OCI-LY7 (cell line): ENCODE data around the gene CYP3A5. TPM values are rescaled to one million over a fixed set of nuclear protein-coding genes. Genes with fewer than 3 reads are reported as not detected.

Experiments
- BruUV-seq: library from RNA; stranded (reverse); fragments of 400-500 nt; replicated peaks from 2 replicates; lab custom pipeline; 2021; lab: Mats Ljungman, UMichigan
- CTCF ChIA-PET: fragments of 300-600 bp; sonication (Branson Sonifier 250); formaldehyde crosslinking; loops from one replicate; lab custom pipeline; 2022; ENCODE audit warnings: antibody characterized with exemption; ENCODE audit not compliant: unreplicated experiment; lab: Charles Lee
- POLR2A ChIA-PET: fragments of 300-600 bp; sonication (Branson Sonifier 250); formaldehyde crosslinking; loops from one replicate; lab custom pipeline; 2022; ENCODE audit warnings: antibody characterized with exemption; lab: Charles Lee
- DNase-seq: peaks from one replicate; pipeline ENCODE4 v3.0.0-alpha.2; 2015; ENCODE audit warnings: low spot score
- H2AFZ ChIP-seq: fragments of 200-600 bp; sonication (generic), shearing (Covaris generic); 2 replicates; pipeline ENCODE4 v1.6.1; 2014; ENCODE audit warnings: mild to moderate bottlenecking, antibody characterized with exemption, low read length, moderate library complexity
- H3K27ac ChIP-seq: fragments of 200-600 bp; sonication (generic); 2 replicates; pipeline ENCODE4 v1.5.1; 2014; ENCODE audit warnings: mixed run types, low read depth, mild to moderate bottlenecking, moderate library complexity, low read length, inconsistent platforms; ENCODE audit not compliant: poor library complexity, severe bottlenecking
- H3K36me3 ChIP-seq: fragments of 200-600 bp; sonication (generic); 2 replicates; pipeline ENCODE4 v1.6.1; 2014; ENCODE audit warnings: mild to moderate bottlenecking, antibody characterized with exemption, low read length, moderate library complexity, mixed read lengths; ENCODE audit not compliant: insufficient read depth
- H3K4me1 ChIP-seq: fragments of 200-600 bp; sonication (generic); 2 replicates; pipeline ENCODE4 v1.5.1; 2014; ENCODE audit warnings: mild to moderate bottlenecking, low read length; ENCODE audit not compliant: insufficient read depth, poor library complexity, severe bottlenecking
- H3K4me2 ChIP-seq: fragments of 200-600 bp; sonication (generic); 2 replicates; pipeline ENCODE4 v1.6.1; 2014; ENCODE audit warnings: mild to moderate bottlenecking, low read length
- H3K4me3 ChIP-seq: fragments of 200-600 bp; sonication (generic); 2 replicates; pipeline ENCODE4 v1.5.1; 2014; ENCODE audit warnings: mild to moderate bottlenecking, low read depth, low read length; ENCODE audit not compliant: poor library complexity, severe bottlenecking
- H3K79me2 ChIP-seq: fragments of 200-600 bp; sonication (generic); 2 replicates; pipeline ENCODE4 v1.6.1; 2016; ENCODE audit warnings: low read depth, mild to moderate bottlenecking, low read length, moderate library complexity, mixed read lengths; ENCODE audit not compliant: insufficient read depth
- H3K9me2 ChIP-seq: fragments of 200-600 bp; sonication (generic); 2 replicates; pipeline ENCODE4 v1.6.1; 2016; ENCODE audit warnings: mild to moderate bottlenecking, low read length, mixed read lengths; ENCODE audit not compliant: insufficient read depth
- H3K9me3 ChIP-seq: fragments of 200-600 bp; sonication (generic); 2 replicates; pipeline ENCODE4 v1.6.1; 2014; ENCODE audit warnings: mild to moderate bottlenecking, mixed run types, low read length, mixed read lengths
- H4K20me1 ChIP-seq: fragments of 200-600 bp; sonication (generic); 2 replicates; pipeline ENCODE4 v1.6.1; 2014; ENCODE audit warnings: mild to moderate bottlenecking, antibody characterized with exemption, low read length, moderate library complexity, mixed read lengths; ENCODE audit not compliant: insufficient read depth
- EZH2phosphoT487 ChIP-seq: fragments of 200-600 bp; sonication (generic); IDR thresholded peaks from 2 replicates; pipeline ENCODE4 v1.6.1; 2018; ENCODE audit warnings: low read depth, borderline replicate concordance, mild to moderate bottlenecking, mixed run types, antibody characterized with exemption, low read length, moderate library complexity, mixed read lengths
- intact Hi-C: fragments of 100-400 bp; cut with micrococcal nuclease; formaldehyde crosslinking; loops from one replicate; pipeline ENCODE4 v1.10.0; 2022; ENCODE audit not compliant: unreplicated experiment
- total RNA-seq, 2 experiments: library from RNA; depleted of rRNA in 1 of 2; stranded (reverse); fragments of >200 nt in 1 of 2; shearing (Covaris generic) in 1 of 2; gene quantifications; 2 replicates each; pipeline ENCODE4 v1.2.3, GENCODE V29; 2014 to 2022
- TF ChIP-seq, protein P1 (sequence below): fragments of 200-600 bp; sonication (generic); conservative IDR thresholded peaks from 2 replicates; pipeline ENCODE4 v1.5.1; 2014; ENCODE audit warnings: mild to moderate bottlenecking, antibody characterized with exemption, low read length, moderate library complexity, mixed read lengths

CYP3A5 gene
- total RNA-seq, 2 experiments from 2014 or later = not detected

DNA sequence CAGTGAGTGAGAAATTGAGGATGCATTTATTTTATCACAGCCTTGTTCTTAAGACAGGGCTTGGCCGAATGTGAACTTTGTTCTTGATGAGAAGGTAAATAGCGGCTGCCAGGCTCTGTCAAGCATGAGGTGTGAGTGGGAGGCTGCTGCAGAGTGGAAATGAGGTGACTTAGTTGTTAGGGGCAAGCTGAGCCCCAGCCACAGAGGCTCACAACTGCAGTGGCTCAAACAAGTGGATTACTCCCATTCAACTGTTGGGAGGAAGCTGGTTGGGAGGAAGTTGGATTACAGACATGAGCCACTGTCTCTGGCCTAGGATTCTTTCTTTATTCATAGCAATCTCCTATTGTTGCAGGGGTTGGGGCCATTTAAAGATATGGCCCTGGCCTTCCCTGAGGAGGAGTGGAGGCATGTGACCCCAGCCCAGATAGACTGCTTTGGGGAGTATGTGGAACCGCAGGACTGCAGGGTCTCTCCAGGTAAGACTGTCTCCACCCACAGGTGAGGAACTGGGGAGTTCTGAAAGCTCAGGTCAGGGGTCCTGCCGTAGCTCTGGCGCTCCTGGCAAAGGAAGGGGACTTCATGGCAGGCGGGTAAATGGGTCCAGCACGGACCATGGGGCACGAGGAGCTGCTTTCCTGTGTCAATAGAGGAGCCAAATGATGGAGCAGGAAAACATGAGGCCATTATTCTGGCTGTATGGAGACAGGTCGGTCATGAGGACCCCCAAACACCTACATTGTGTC is 55.9 kb downstream of the CYP3A5 start:
- Histone ChIP-seq H2AFZ (no peak overlapping the region), H3K4me1 (no peaks in the 10 kb centered on the region), H3K36me3 (peaks cover 97% of the 10 kb centered on the region), H4K20me1 (no peaks in the 10 kb centered on the region), H3K4me2 (no peak overlapping the region), H3K9me2 (no peaks in the 10 kb centered on the region), H3K9me3 (no peaks in the 10 kb centered on the region), H3K4me3 (no peak overlapping the region), H3K27ac (no peak overlapping the region), H3K79me2 (no peaks in the 10 kb centered on the region)
- DNase-seq = no peak
- BruUV-seq = no TSS peak
- ChIA-PET CTCF (no interaction called here), POLR2A (no interaction called here)
- TF ChIP-seq, protein P1, sequence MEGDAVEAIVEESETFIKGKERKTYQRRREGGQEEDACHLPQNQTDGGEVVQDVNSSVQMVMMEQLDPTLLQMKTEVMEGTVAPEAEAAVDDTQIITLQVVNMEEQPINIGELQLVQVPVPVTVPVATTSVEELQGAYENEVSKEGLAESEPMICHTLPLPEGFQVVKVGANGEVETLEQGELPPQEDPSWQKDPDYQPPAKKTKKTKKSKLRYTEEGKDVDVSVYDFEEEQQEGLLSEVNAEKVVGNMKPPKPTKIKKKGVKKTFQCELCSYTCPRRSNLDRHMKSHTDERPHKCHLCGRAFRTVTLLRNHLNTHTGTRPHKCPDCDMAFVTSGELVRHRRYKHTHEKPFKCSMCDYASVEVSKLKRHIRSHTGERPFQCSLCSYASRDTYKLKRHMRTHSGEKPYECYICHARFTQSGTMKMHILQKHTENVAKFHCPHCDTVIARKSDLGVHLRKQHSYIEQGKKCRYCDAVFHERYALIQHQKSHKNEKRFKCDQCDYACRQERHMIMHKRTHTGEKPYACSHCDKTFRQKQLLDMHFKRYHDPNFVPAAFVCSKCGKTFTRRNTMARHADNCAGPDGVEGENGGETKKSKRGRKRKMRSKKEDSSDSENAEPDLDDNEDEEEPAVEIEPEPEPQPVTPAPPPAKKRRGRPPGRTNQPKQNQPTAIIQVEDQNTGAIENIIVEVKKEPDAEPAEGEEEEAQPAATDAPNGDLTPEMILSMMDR = no peak
- no peak for TF ChIP-seq EZH2phosphoT487
- intact Hi-C loops = no loop called here

DNA sequence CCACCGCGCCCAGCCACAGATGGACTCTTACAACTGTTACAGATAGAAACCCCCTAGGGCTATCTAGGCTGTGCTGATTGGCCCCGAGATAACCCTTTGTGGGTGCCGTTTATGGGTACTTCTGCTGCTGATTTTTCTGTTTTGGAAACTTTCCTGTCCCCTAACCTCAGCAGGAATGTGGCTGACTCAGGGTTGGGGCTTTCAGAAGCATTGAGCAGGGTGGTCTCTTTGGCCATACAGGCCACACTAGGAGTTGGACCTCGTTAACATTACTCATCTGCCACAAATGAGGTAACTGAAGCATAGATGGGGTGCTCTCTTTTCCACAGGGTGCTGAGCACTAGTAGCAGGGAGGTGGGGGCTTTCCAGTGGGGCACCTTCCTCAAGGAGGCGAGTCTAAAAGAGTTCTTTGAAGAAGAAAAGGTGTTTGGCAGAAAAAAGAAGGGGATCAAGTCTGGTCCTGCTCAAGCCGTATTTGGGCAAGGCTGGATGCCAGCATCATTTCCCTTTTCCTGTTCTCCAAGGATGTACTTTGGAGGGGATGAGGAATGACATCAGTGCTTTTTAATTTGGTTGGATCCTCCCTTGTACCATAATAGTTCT is 56.6 kb downstream of the CYP3A5 start:
- BruUV-seq = no TSS peak
- POLR2A ChIA-PET = no interaction called here

More for the DNA sequence above, 56.6 kb downstream of the CYP3A5 start:
- intact Hi-C loops = no loop called here
- Histone ChIP-seq H4K20me1 (no peaks in the 10 kb centered on the region), H3K9me3 (no peaks in the 10 kb centered on the region), H3K4me3 (no peak overlapping the region), H3K36me3 (peaks cover 96% of the 10 kb centered on the region), H2AFZ (no peak overlapping the region), H3K9me2 (no peaks in the 10 kb centered on the region), H3K79me2 (no peaks in the 10 kb centered on the region), H3K4me1 (no peaks in the 10 kb centered on the region), H3K4me2 (no peak overlapping the region), H3K27ac (no peak overlapping the region)
- TF ChIP-seq, protein P1 = no peak
- TF ChIP-seq EZH2phosphoT487 = no peak
- no peak for DNase-seq
- CTCF ChIA-PET = no interaction called here
